GM18867 (cell line): ENCODE measurements around the gene SETBP1.

ENCODE experiments used
- ATAC-seq: cut with Tn5 transposase; IDR thresholded peaks from one replicate; pipeline ENCODE4 v1.9.1; 2021; ENCODE audit warnings: mild to moderate bottlenecking, moderate library complexity; ENCODE audit not compliant: unreplicated experiment

SETBP1 gene

GRCh38 chr18:44837482-44838180 is 156.9 kb downstream of the SETBP1 start:
- no peak for ATAC-seq

DNA sequence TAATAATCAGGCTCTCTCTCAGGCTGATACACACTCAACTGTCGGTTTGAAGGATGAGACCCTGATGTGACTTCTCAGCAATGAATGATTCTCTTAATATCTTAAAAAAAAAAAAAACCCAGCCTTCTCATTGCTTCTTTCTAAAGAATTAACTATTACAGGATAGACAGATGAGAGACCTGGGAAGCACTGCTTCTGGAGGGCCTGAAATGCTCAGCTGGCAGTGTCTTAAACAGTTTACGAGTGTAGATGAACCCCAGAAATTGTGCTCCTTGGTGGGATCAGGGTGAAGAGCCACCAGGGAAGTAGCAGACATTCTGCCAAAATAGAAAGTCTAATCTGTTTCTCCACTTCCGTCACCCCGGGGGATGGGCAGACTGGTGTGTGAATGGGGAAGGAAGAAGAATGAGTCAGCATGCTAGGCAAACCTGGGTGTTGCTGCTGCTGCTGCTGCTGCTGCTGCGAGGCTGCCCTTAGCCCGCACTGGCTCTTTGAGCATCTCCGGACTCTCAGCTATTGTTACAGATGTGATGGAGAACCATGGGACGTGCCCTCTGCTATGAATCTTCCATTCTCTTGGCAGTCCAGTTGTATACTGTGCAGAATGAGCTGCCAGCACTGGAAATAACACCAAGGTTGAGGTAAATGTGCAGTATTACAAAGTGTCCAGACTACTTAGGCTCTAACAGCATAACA is 158.4 kb downstream of the SETBP1 start:
- ATAC-seq = peak; percentile 99

DNA sequence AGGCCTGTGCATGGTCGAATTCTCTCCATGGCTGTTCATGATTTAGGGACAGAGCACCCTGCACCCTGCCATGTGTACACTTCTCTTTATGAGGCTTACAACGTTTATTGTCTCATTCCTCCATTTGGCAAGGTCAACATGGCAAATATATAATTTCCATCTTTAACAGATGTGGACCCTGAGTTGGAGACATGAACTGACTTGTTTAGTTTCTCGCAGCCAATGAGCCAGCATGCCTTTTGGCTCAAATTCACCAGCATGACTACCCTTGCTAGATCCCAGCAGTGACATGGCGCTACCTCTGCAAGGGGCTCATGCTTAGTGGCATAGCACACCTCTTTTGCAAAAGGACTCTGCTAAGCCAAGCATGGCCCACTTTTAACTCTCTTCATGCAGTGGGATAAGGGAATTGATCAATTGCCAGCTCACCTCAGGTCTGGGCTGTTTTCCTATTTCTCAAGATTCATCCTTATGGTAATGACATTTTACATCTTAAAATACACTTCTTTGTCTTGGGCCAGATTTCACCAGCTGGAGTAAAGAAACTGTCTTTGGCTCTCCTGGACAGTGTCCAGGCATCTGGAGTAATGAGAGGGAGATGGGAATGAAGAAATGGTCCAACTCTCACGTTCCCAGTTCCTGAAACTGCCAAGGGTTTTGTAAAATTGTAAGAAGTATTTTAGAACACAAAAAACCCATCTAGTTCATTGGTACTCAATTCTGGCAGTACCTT is 159.5 kb downstream of the SETBP1 start:
- ATAC-seq = no peak

DNA sequence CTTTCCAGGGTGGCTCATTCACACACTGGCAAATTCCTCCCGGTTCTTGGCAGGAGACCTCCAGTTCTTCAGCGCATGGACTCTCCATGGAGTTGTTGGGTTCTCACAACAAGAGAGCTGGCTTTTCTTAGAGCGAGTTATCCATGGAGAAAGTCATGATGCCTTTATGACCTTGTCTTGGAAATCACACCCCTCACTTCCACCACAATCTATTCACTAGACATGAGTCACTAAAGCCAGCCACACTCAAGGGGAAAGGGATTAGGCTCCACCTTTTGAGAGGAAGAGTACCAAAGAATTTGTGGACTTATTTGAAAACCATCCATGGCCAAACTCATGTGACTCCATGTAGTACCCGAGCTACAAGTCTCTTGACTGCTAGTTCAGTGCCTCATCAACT is 160.5 kb downstream of the SETBP1 start:
- ATAC-seq = no peak

GRCh38 chr18:44841752-44842587 is 161.3 kb downstream of the SETBP1 start:
- no peak for ATAC-seq

DNA sequence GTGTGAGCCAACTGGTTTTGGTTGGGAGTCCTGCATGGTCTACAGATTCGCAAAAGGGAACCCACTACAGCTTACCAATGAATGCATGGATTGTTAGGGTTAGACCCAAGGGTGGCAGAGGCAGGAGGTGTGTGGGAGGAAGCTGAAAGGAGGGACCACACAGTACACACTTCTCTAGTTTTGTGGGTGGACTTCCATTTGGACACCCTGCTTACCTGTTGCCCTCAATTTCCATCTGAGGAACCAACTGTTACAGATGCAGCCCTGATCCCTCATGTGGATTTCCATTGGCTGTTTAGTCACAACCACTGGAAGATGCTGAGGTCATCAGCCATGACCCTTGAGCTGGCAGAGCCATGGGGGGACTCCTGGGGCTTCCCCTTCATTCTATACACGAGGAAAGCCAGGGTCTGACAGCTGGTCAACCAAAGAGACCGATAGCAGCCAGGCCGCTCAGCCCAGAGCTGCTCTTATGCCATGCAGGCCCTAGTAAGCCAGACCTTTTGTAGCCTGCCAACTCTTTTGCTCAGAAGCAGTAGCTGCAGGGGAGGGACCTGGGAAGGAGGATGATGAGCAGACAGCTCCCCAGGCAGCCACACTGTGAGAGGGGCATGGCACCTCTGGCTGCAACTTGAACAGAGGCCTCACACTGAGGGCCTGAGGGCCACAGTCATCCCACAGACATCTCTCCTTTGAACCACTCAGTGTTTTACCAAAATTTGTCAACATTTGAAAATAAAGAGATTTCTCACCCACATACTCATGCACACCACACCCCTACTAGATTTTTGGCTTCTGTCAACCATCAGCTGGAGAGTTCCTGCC is 162.1 kb downstream of the SETBP1 start:
- no peak for ATAC-seq

DNA sequence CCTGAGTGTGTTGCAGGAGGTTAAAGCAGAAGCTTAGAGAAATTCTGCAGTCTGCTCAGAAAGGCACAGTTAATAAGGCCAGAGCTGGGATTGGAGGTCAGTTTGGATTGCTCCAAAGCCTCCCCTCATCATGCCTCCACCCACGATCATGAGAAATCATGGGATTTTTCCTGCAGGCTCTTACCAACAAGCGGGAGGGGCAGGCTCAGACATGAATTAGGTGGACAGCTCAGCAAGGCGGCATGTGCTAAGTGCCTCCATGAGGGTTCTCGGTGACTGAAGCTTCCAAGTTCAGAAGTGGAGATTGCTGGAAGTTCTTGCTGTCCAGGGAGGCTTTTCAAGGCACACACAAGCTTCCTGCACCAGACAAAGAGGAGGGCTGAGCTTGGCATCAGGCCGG is 163.8 kb downstream of the SETBP1 start:
- no peak for ATAC-seq

DNA sequence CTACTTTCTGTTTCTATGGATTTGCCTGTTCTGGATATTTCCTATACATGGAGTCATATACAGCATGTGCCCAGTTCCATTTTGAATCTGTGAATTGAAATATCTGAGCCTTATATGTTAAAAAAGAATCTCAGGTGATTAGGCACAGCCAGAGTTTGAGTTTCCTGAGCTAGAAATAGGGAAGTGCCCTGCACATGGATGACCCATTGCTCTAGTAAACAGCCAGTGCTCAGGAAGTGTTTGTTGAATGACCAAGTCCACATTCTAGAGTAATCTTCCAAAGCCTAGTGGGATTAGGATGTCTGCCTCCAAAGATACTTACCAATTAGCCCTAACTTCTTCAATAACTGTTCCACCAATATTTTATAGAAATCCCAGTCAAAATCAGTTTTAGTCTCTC is 165.8 kb downstream of the SETBP1 start:
- no peak for ATAC-seq

- ATAC-seq = no peak
Observed at GRCh38 chr18:44848644-44849335, 168.1 kb downstream of the SETBP1 start.

GRCh38 chr18:44849361-44849760 is 168.7 kb downstream of the SETBP1 start:
- ATAC-seq = peak; percentile 51

- no peak for ATAC-seq
Observed at GRCh38 chr18:44850001-44850400, 169.3 kb downstream of the SETBP1 start.

- no peak for ATAC-seq
Observed at GRCh38 chr18:44851856-44852621, 171.4 kb downstream of the SETBP1 start.

GRCh38 chr18:44852818-44853217 is 172.1 kb downstream of the SETBP1 start:
- no peak for ATAC-seq

- no peak for ATAC-seq
Observed at GRCh38 chr18:44853430-44853829, 172.7 kb downstream of the SETBP1 start.

DNA sequence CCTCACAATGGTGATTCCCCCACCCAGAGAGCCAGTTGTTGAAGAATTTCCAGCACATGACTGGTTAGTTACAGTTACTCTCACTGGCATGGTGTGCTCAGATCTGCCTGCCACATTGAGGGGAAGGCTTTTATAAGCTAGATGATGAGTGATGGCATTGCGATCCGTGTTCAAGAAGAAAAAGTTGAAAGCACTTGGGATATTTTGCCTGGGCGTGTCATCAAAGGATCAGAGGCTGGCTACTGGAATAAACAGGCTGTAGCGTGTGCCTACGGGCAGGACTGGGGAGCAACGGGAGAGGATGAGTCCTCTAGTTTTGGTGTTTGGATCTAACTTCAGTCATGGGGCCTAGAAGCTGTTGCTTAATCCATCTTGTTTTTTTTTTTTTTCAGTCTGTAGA is 175.0 kb downstream of the SETBP1 start:
- no peak for ATAC-seq

- ATAC-seq = no peak
Observed at GRCh38 chr18:44856157-44856556, 175.5 kb downstream of the SETBP1 start.

DNA sequence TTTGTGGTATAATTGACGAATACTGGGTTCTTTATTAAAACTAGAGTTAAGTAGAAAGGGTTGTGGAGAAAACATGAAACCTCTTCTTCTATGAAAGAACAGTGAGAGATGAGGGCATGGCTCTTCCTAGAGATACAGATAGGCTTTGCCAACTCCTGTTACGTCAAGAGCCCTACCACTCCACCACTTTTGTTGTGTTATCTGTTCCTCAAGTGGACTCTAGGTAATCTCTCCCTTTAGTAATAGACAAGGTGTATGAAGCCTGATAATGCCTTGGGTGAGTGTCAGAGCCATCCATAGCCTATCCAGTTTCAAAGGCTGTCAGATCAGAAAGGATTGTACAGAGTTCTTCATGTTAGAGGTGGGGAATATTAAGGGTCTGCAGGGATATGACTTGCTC is 176.4 kb downstream of the SETBP1 start:
- no peak for ATAC-seq

DNA sequence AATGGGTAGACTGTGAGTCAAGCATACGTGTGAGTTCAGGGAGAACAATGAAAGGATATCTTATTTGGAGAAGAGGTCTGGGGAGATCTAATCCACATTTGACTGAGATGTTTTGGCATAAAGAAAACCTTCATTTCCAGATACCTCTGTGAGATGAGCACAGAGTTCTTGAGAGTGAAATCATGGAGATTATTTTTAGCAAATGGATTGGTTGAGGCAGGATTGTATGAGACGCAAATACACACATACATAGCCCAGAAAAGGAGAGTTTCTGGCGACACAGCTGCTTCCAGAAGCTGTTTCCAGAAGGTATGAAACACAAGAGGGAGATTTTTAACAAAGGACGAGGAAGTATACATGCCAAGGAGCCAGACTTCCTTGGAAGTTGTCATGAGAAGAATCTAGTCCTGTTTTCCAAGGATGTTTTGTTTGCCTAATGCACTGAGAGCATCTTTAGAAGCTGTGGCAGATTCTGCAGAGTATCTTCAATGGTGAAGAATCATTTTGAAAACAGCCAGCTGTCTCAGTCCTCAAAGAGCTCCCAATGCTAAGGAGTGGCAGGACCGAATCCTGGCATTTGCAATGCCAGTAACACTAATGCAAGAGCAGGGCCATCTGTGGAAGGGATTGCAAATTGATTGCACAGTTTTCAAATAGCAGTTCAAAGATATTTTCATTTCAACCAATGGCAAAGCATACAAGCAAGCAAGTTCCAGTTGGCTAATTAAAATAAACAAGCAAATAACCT is 177.2 kb downstream of the SETBP1 start:
- no peak for ATAC-seq
